Stimulated activated naive CD8-positive, alpha-beta T cell treated with anti-CD3 and anti-CD28 coated beads, Interleukin-15, Interleukin-2, amounts not matched to agents 100 ng/mL and 50 ng/mL, for 24 hours (primary cell): ENCODE results near the gene GLI3.

Experiments
- H3K27ac Mint-ChIP-seq: one replicate; pipeline ENCODE4 v1.8.0; 2021; ENCODE audit warnings: mild to moderate bottlenecking, mixed read lengths
- H3K27me3 Mint-ChIP-seq: one replicate; pipeline ENCODE4 v1.8.0; 2021; ENCODE audit warnings: mixed read lengths
- H3K36me3 Mint-ChIP-seq: one replicate; pipeline ENCODE4 v1.8.0; 2021; ENCODE audit warnings: low read depth, mixed read lengths
- H3K4me1 Mint-ChIP-seq: one replicate; pipeline ENCODE4 v1.8.0; 2021; ENCODE audit warnings: low read depth, mixed read lengths
- H3K4me3 Mint-ChIP-seq: one replicate; pipeline ENCODE4 v1.8.0; 2021; ENCODE audit warnings: mild to moderate bottlenecking, mixed read lengths
- H3K9me3 Mint-ChIP-seq: one replicate; pipeline ENCODE4 v1.8.0; 2021; ENCODE audit warnings: mixed read lengths

The GLI3 gene

GRCh38 chr7:41992881-41993867 is 243.8 kb downstream of the GLI3 start:
- no peak overlapping the region for H3K4me3 Mint-ChIP-seq
- H3K36me3 Mint-ChIP-seq: no peaks in the 10 kb centered on the region
- H3K4me1 Mint-ChIP-seq: no peaks in the 10 kb centered on the region
- no peak overlapping the region for H3K27ac Mint-ChIP-seq
- peaks cover 3% of the 10 kb centered on the region for H3K27me3 Mint-ChIP-seq
- no peaks in the 10 kb centered on the region for H3K9me3 Mint-ChIP-seq

DNA sequence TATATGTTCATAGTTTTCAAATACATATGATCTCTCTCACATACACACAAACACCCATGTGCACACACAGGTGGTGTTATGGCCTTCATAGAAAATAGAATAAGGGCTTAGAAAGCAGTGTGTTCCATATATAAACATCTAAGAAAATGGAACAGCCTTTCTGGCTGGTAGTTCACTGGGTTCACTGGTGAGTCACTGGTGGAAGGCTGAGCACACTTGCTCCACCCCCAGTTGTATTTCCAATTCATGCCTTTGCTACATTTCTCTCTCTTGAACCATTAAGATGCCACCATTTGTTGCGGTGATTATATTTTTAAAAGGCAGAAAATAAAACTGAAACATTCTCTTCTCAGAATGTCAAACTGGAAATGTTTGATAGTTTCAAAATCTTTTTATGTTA is 252.1 kb downstream of the GLI3 start:
- Mint-ChIP-seq H3K9me3 (no peaks in the 10 kb centered on the region), H3K27me3 (peaks cover 3% of the 10 kb centered on the region), H3K36me3 (no peaks in the 10 kb centered on the region), H3K27ac (no peak overlapping the region), H3K4me1 (no peaks in the 10 kb centered on the region), H3K4me3 (no peak overlapping the region)

GRCh38 chr7:41981046-41982040 is 255.7 kb downstream of the GLI3 start:
- no peaks in the 10 kb centered on the region for H3K9me3 Mint-ChIP-seq
- H3K27ac Mint-ChIP-seq: no peak overlapping the region
- peaks cover 3% of the 10 kb centered on the region for H3K27me3 Mint-ChIP-seq
- no peak overlapping the region for H3K4me3 Mint-ChIP-seq
- H3K4me1 Mint-ChIP-seq: no peaks in the 10 kb centered on the region
- no peaks in the 10 kb centered on the region for H3K36me3 Mint-ChIP-seq

DNA sequence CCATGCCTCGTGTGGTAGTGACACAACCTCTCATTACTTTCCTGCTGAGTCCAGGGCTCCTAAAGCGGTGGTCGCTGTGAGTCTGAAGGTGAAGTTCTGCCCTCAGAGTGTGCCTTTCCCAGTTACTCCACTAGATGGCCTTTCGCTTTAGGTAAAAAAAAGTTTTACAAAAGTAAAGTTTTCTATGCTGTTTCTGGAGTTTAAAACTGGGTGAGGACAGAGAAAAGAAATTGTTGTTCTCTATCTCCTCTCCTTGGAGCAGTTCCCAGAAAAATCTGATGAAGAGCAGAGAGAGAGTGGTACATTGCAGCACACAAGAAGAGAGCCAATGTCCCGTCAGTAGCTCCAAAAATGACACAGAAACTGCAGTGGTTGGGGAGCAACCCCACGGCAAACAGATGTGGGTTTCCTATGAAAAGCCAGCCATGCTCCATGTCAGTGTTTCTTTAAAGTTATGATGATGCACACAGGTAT is 257.1 kb downstream of the GLI3 start:
- Mint-ChIP-seq H3K27ac (no peak overlapping the region), H3K9me3 (no peaks in the 10 kb centered on the region), H3K27me3 (no peaks in the 10 kb centered on the region), H3K36me3 (no peaks in the 10 kb centered on the region), H3K4me1 (no peaks in the 10 kb centered on the region), H3K4me3 (no peak overlapping the region)

- Mint-ChIP-seq H3K36me3 (no peaks in the 10 kb centered on the region), H3K9me3 (no peaks in the 10 kb centered on the region)
Observed at GRCh38 chr7:41978858-41979257, 258.2 kb downstream of the GLI3 start.

GRCh38 chr7:41977661-41978060 is 259.3 kb downstream of the GLI3 start:
- H3K4me3 Mint-ChIP-seq: no peak overlapping the region
- no peaks in the 10 kb centered on the region for H3K9me3 Mint-ChIP-seq
- H3K4me1 Mint-ChIP-seq: no peaks in the 10 kb centered on the region
- H3K27me3 Mint-ChIP-seq: no peaks in the 10 kb centered on the region
- H3K27ac Mint-ChIP-seq: no peak overlapping the region
- no peaks in the 10 kb centered on the region for H3K36me3 Mint-ChIP-seq

More at GRCh38 chr7:41978858-41979257, 258.2 kb downstream of the GLI3 start:
- Mint-ChIP-seq H3K27ac (no peak overlapping the region), H3K27me3 (no peaks in the 10 kb centered on the region), H3K4me1 (no peaks in the 10 kb centered on the region), H3K4me3 (no peak overlapping the region)

GRCh38 chr7:41977151-41977651 is 259.8 kb downstream of the GLI3 start:
- Mint-ChIP-seq H3K4me3 (no peak overlapping the region), H3K27ac (no peak overlapping the region), H3K9me3 (no peaks in the 10 kb centered on the region), H3K27me3 (no peaks in the 10 kb centered on the region), H3K4me1 (no peaks in the 10 kb centered on the region), H3K36me3 (no peaks in the 10 kb centered on the region)

- Mint-ChIP-seq H3K27me3 (no peaks in the 10 kb centered on the region), H3K4me3 (no peak overlapping the region), H3K9me3 (no peaks in the 10 kb centered on the region), H3K27ac (no peak overlapping the region), H3K4me1 (no peaks in the 10 kb centered on the region), H3K36me3 (no peaks in the 10 kb centered on the region)
Observed at GRCh38 chr7:41976411-41976810, 260.6 kb downstream of the GLI3 start.

DNA sequence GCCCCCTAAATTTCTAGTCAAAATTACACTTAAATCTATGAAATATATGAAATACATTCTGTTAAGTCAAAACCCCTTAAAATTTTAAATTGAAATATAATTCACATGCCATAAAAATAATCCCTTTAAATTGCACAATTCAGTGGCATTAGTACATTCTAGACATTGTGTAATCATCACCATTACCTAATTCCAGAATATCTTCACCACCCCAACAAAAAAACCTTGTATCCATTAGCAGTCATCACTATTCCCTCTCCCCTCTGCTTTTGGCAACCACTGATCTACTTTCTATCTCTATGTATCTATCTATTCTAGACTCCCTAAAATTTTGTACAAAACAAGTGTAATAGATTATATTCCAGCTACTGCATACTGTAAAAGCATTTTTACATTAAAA is 261.2 kb downstream of the GLI3 start:
- H3K27me3 Mint-ChIP-seq: no peaks in the 10 kb centered on the region
- no peaks in the 10 kb centered on the region for H3K36me3 Mint-ChIP-seq
- no peaks in the 10 kb centered on the region for H3K4me1 Mint-ChIP-seq
- no peak overlapping the region for H3K4me3 Mint-ChIP-seq
- no peaks in the 10 kb centered on the region for H3K9me3 Mint-ChIP-seq
- no peak overlapping the region for H3K27ac Mint-ChIP-seq

DNA sequence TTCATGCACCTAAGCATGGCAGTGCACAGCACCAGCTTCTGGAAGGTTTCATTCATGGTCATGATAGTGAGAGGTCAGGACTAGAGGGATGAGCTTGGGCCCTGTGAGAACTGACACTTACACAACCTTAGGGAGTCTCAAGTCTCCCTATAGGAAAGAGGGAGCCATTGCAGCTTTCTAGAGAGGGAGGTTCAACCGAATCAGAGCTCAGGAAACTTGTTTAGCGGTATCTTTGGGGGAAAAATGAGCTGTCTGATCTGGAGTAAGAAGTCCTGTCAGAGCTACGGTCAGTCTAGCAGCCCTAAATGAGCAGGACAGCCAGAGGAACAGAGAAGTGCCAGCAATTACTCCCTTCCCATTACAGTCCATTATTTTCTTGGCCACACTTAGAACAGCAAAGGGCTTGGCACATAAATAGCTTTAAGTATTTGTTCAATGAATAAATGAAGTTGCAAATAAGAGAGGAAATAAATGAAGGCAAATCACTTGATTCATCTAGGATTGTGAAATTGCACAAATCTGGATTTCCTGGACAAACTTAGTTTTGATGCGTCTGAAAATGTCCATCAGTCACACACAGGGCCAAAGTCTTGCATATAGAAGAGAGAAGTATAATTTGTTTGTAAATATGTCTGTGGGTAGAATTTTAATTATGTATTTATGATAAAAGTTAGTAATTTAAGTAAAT is 262.0 kb downstream of the GLI3 start:
- no peak overlapping the region for H3K4me3 Mint-ChIP-seq
- no peak overlapping the region for H3K27ac Mint-ChIP-seq
- no peaks in the 10 kb centered on the region for H3K9me3 Mint-ChIP-seq
- no peaks in the 10 kb centered on the region for H3K4me1 Mint-ChIP-seq
- H3K27me3 Mint-ChIP-seq: no peaks in the 10 kb centered on the region
- no peaks in the 10 kb centered on the region for H3K36me3 Mint-ChIP-seq

DNA sequence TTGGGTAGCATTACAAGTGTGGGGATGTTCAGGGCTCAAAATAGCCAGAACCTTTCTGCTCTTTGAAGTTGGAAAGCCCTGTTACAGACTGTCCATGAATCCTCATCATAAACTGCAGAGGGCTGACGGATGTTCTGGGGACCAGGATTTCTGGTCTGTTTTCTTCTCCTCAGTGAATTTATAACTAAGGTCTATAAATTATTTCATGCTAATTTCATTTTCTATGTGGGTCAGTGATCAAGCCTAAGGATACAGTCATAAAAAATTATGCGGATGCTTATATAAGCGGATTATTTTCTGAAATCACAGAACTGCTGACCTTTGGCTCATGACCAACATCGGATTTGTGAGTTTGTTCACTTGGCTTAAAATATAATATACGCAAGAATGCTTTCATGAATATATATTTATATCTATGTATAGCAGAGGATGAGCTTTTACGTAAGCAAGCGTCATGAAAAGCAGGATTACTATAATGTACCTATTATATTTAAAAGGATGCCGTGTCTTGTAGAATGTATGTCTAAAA is 263.7 kb downstream of the GLI3 start:
- Mint-ChIP-seq H3K9me3 (no peaks in the 10 kb centered on the region), H3K27ac (no peak overlapping the region), H3K4me1 (no peaks in the 10 kb centered on the region), H3K27me3 (no peaks in the 10 kb centered on the region), H3K36me3 (no peaks in the 10 kb centered on the region), H3K4me3 (no peak overlapping the region)

GRCh38 chr7:41972776-41973175 is 264.2 kb downstream of the GLI3 start:
- Mint-ChIP-seq H3K4me1 (no peaks in the 10 kb centered on the region), H3K4me3 (no peak overlapping the region), H3K36me3 (no peaks in the 10 kb centered on the region), H3K27me3 (no peaks in the 10 kb centered on the region), H3K9me3 (no peaks in the 10 kb centered on the region), H3K27ac (no peak overlapping the region)

- Mint-ChIP-seq H3K4me3 (no peak overlapping the region), H3K36me3 (no peaks in the 10 kb centered on the region), H3K27ac (no peak overlapping the region), H3K4me1 (no peaks in the 10 kb centered on the region), H3K27me3 (no peaks in the 10 kb centered on the region), H3K9me3 (no peaks in the 10 kb centered on the region)
Observed at GRCh38 chr7:41972270-41972669, 264.7 kb downstream of the GLI3 start.

- H3K36me3 Mint-ChIP-seq: no peaks in the 10 kb centered on the region
- no peaks in the 10 kb centered on the region for H3K4me1 Mint-ChIP-seq
- H3K27me3 Mint-ChIP-seq: no peaks in the 10 kb centered on the region
- no peak overlapping the region for H3K27ac Mint-ChIP-seq
- H3K4me3 Mint-ChIP-seq: no peak overlapping the region
- no peaks in the 10 kb centered on the region for H3K9me3 Mint-ChIP-seq
Observed at GRCh38 chr7:41971640-41972187, 265.3 kb downstream of the GLI3 start.
